ENCODE measurements around the gene TMUB1. TPM values are rescaled to one million over a fixed set of nuclear protein-coding genes. Genes with fewer than 3 reads are reported as not detected.

TMUB1 gene
- total and polyA plus RNA-seq, 2 donors (not counting 1 experiment from before 2014, with no cell fraction given) = 49.2 to 102 TPM

GRCh38 chr7:151046603-151047573 is 36.4 kb downstream of the TMUB1 start:
- intact Hi-C loops (cut with micrococcal nuclease) = no loop called here
- Mint-ChIP-seq H3K9me3 (ENCODE audit: insufficient read depth) (no peaks in the 10 kb centered on the region), H3K4me3 (no peak overlapping the region), H3K27ac (peak overlapping the region; percentile 4), H3K27me3 (no peaks in the 10 kb centered on the region), H3K4me1 (peaks cover 2% of the 10 kb centered on the region)
- no peaks in the 10 kb centered on the region for H4K20me1 ChIP-seq (ENCODE audit: control insufficient read depth, insufficient read depth, low read length, poor library complexity, severe bottlenecking)
- WGBS (ENCODE audit: insufficient coverage) = 62% methylated on average over 11 of the region's 14 CpGs
- no peaks in the 10 kb centered on the region for H3K9me3 ChIP-seq (ENCODE audit: control extremely low read depth in 1 of 3, control insufficient read depth in 2 of 3, insufficient read depth in 1 of 3, low read length in 2 of 3)
- DNase-seq (no peak), ATAC-seq (ENCODE audit: low read depth) (no peak)
- no peak overlapping the region for H3K27ac ChIP-seq (ENCODE audit: low read length in 2 of 2)
- H2AFZ ChIP-seq (ENCODE audit: insufficient read depth, low read depth, low read length, poor library complexity, severe bottlenecking) = no peak overlapping the region
- POLR2A ChIA-PET = interaction anchor here (1.0 kb wide), 1 partner anchor 12 kb away, joined by 4 read pairs; no protein-coding TSS in a partner anchor
- H3K9ac ChIP-seq (ENCODE audit: low read length) = no peak overlapping the region
- no peak overlapping the region for H3K4me2 ChIP-seq (replicated peaks; ENCODE audit: low read depth, low read length, poor library complexity, severe bottlenecking)
- no peak overlapping the region for H3K4me3 ChIP-seq (ENCODE audit: control extremely low read depth in 1 of 5, extremely low read depth in 1 of 5, insufficient read depth in 1 of 5, low read depth in 2 of 5, low read length in 4 of 5)
- TF ChIP-seq, protein P1, sequence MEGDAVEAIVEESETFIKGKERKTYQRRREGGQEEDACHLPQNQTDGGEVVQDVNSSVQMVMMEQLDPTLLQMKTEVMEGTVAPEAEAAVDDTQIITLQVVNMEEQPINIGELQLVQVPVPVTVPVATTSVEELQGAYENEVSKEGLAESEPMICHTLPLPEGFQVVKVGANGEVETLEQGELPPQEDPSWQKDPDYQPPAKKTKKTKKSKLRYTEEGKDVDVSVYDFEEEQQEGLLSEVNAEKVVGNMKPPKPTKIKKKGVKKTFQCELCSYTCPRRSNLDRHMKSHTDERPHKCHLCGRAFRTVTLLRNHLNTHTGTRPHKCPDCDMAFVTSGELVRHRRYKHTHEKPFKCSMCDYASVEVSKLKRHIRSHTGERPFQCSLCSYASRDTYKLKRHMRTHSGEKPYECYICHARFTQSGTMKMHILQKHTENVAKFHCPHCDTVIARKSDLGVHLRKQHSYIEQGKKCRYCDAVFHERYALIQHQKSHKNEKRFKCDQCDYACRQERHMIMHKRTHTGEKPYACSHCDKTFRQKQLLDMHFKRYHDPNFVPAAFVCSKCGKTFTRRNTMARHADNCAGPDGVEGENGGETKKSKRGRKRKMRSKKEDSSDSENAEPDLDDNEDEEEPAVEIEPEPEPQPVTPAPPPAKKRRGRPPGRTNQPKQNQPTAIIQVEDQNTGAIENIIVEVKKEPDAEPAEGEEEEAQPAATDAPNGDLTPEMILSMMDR (IDR thresholded peaks at IDR 0.05) = no peak
- no peak for TF ChIP-seq EZH2 (IDR thresholded peaks at IDR 0.05; ENCODE audit: borderline replicate concordance, insufficient read depth, low read depth, low read length, poor library complexity, severe bottlenecking)
- peaks cover 0 to 8% (median 2%) of the 10 kb centered on the region in 4 experiments for H3K27me3 ChIP-seq (replicated peaks in 1 of 4; ENCODE audit: control extremely low read depth in 1 of 4, control insufficient read depth in 3 of 4, insufficient read depth in 4 of 4, low read length in 3 of 4)
- no peaks in the 10 kb centered on the region for H3K79me2 ChIP-seq (ENCODE audit: control insufficient read depth, insufficient read depth, low read length)
- CTCF ChIA-PET = no interaction called here
- no peaks in the 10 kb centered on the region for H3K4me1 ChIP-seq (ENCODE audit: control insufficient read depth in 2 of 2, insufficient read depth in 2 of 2, low read length in 2 of 2)
- H3K36me3 ChIP-seq (replicated peaks in 1 of 2; ENCODE audit: control extremely low read depth in 1 of 2, control insufficient read depth in 1 of 2, extremely low read depth in 1 of 2, insufficient read depth in 2 of 2, low read length in 1 of 2) = no peaks in the 10 kb centered on the region

DNA sequence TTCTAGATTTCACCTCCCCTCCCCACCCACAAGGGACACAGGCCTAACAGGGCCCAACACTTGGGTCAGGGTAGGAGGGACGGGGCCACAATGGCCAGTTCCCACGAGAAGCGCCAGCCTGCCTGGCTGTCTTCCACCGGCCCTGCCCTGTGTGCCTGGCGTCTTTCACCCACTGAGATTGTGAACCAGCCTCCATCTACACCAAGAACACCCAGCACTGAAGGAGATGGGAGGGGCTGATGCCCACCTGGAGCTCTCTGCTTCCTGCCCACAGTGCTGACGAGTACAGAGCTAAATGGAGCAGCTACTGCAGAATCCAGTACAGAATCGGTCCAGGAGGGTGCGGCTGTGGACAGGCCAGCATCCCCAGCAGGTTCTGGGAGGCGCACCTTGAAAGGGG is 37.3 kb downstream of the TMUB1 start:
- POLR2A ChIA-PET = interaction anchor here (1.0 kb wide), 1 partner anchor 13 kb away, joined by 4 read pairs; no protein-coding TSS in a partner anchor
- TF ChIP-seq EZH2 (IDR thresholded peaks at IDR 0.05; ENCODE audit: borderline replicate concordance, insufficient read depth, low read depth, low read length, poor library complexity, severe bottlenecking) = no peak
- TF ChIP-seq, protein P1 (IDR thresholded peaks at IDR 0.05) = no peak
- CTCF ChIA-PET = no interaction called here

More for the DNA sequence above, 37.3 kb downstream of the TMUB1 start:
- no peaks in the 10 kb centered on the region for H3K27me3 Mint-ChIP-seq
- Histone ChIP-seq H2AFZ (ENCODE audit: insufficient read depth, low read depth, low read length, poor library complexity, severe bottlenecking) (no peak overlapping the region), H3K4me2 (replicated peaks; ENCODE audit: low read depth, low read length, poor library complexity, severe bottlenecking) (no peak overlapping the region), H3K9ac (ENCODE audit: low read length) (no peak overlapping the region), H3K27ac (ENCODE audit: low read length in 2 of 2) (no peak overlapping the region), H4K20me1 (ENCODE audit: control insufficient read depth, insufficient read depth, low read length, poor library complexity, severe bottlenecking) (no peaks in the 10 kb centered on the region), H3K79me2 (ENCODE audit: control insufficient read depth, insufficient read depth, low read length) (no peaks in the 10 kb centered on the region), H3K4me3 (ENCODE audit: control extremely low read depth in 1 of 5, extremely low read depth in 1 of 5, insufficient read depth in 1 of 5, low read depth in 2 of 5, low read length in 4 of 5) (no peak overlapping the region), H3K4me1 (ENCODE audit: control insufficient read depth in 2 of 2, insufficient read depth in 2 of 2, low read length in 2 of 2) (no peaks in the 10 kb centered on the region), H3K9me3 (ENCODE audit: control extremely low read depth in 1 of 3, control insufficient read depth in 2 of 3, insufficient read depth in 1 of 3, low read length in 2 of 3) (no peaks in the 10 kb centered on the region), H3K36me3 (replicated peaks in 1 of 2; ENCODE audit: control extremely low read depth in 1 of 2, control insufficient read depth in 1 of 2, extremely low read depth in 1 of 2, insufficient read depth in 2 of 2, low read length in 1 of 2) (no peaks in the 10 kb centered on the region), H3K27me3 (replicated peaks in 1 of 4; ENCODE audit: control extremely low read depth in 1 of 4, control insufficient read depth in 3 of 4, insufficient read depth in 4 of 4, low read length in 3 of 4) (peaks cover 0 to 3% (median 0%) of the 10 kb centered on the region in 4 experiments)
- H3K4me3 Mint-ChIP-seq = no peak overlapping the region
- DNase-seq = no peak
- intact Hi-C loops (cut with micrococcal nuclease) = no loop called here
- no peaks in the 10 kb centered on the region for H3K9me3 Mint-ChIP-seq (ENCODE audit: insufficient read depth)
- no peak for ATAC-seq (ENCODE audit: low read depth)
- no peaks in the 10 kb centered on the region for H3K4me1 Mint-ChIP-seq
- 93% methylated on average over 9 of the region's 9 CpGs for WGBS (ENCODE audit: insufficient coverage)
- no peak overlapping the region for H3K27ac Mint-ChIP-seq

Data from B cell (primary cell).